Pancreas (tissue), 10 donors: ENCODE measurements around the gene TXNDC11. TPM values are rescaled to one million over a fixed set of nuclear protein-coding genes. Genes with fewer than 3 reads are reported as not detected.

Experiments
- ATAC-seq, 4 donors: fragments of 200-7000 bp; cut with Tn5 transposase; one replicate each; pipeline versions ENCODE4 v1.8.0 to v1.9.1; 2020; ENCODE audit warnings: mild to moderate bottlenecking in 4 of 4, moderate library complexity in 4 of 4
- DNase-seq, 6 donors: peaks; one replicate each; pipeline ENCODE4 v3.0.0-alpha.2; 2020
- FAIRE-seq: peaks from 2 replicates; lab custom pipeline; 2012; peaks lifted over from hg19 to GRCh38; lab: Jason Lieb, UNC
- H3K27ac ChIP-seq, 4 donors: fragments of 200-600 bp; sonication (generic); 1 replicate in 3 of 4; 2 replicates in 1 of 4; pipeline versions ENCODE4 v1.5.0 to v1.8.0; 2020
- H3K27me3 ChIP-seq, 4 donors: fragments of 200-600 bp; one replicate each; pipeline ENCODE4 v1.8.0; 2021
- H3K36me3 ChIP-seq, 3 donors: fragments of 200-600 bp; sonication (generic) in 1 of 3; one replicate each; pipeline versions ENCODE4 v1.5.0 to v1.8.0; 2020 to 2021
- H3K4me1 ChIP-seq, 3 donors: fragments of 200-600 bp; one replicate each; pipeline ENCODE4 v1.8.0; 2021
- H3K4me3 ChIP-seq, 4 donors: fragments of 200-600 bp; sonication (generic) in 2 of 4; one replicate each; pipeline versions ENCODE4 v1.5.0 to v1.8.0; 2020 to 2021
- H3K9me3 ChIP-seq, 4 donors: fragments of 200-600 bp; one replicate each; pipeline ENCODE4 v1.8.0; 2021
- WGBS, 2 donors: extraction: QIAGEN DNeasy Blood & Tissue Kit; methylation state at CpG; one replicate each; pipeline ENCODE4 v1.1.7; 2013; 5-methylcytosine and 5-hydroxymethylcytosine counted together
- intact Hi-C, 3 donors: fragments of 100-400 bp; cut with DNase I; formaldehyde crosslinking; loops; one replicate each; pipeline versions ENCODE4 v1.11.1 to v1.14.2; 2022
- polyA plus RNA-seq, 2 donors: library from polyadenylated mRNA; stranded (reverse); fragments of 200-250 nt; gene quantifications; one replicate each; pipeline ENCODE4 v1.2.3, GENCODE V29; 2013
- total RNA-seq, 6 donors: library from RNA; stranded (reverse); fragmentation: NEBNext Ultra II Directional in 4 of 6; extraction: Animal tissue kit (Norgen Biotek cat#: 25700) in 4 of 6; gene quantifications; one replicate each; pipeline versions ENCODE4 v1.2.1 to v1.2.4, GENCODE V29; 2021 to 2023
- TF ChIP-seq, protein P1 (sequence below), 4 donors: fragments of 200-600 bp; sonication (generic) in 3 of 4; IDR thresholded peaks; one replicate each; pipeline versions ENCODE4 v1.5.0 to v1.8.0; 2021; ENCODE audit warnings: antibody characterized with exemption in 4 of 4
- donor health status: healthy with polysubstance abuse.
- donor health status: DM: no; HTN: no; CAD: no; lungs with moderate emphysema.
- donor health status: DM: no; HTN: no; CAD: no.
- donor health status: control.
- donor health status: control.
- donor health status: Bipolar disorder and iron deficiency.
- donor health status: DM: yes; HTN: yes; CAD: no.
- donor health status: DM: no; HTN: no; CAD: no.
- donor health status: DM: no; HTN: no; CAD: no.
- donor health status: DM: yes; HTN: yes; CAD: no.

TXNDC11 gene
- total and polyA plus RNA-seq, 8 donors = 28.1 to 80.8 (median 37.1) TPM

DNA sequence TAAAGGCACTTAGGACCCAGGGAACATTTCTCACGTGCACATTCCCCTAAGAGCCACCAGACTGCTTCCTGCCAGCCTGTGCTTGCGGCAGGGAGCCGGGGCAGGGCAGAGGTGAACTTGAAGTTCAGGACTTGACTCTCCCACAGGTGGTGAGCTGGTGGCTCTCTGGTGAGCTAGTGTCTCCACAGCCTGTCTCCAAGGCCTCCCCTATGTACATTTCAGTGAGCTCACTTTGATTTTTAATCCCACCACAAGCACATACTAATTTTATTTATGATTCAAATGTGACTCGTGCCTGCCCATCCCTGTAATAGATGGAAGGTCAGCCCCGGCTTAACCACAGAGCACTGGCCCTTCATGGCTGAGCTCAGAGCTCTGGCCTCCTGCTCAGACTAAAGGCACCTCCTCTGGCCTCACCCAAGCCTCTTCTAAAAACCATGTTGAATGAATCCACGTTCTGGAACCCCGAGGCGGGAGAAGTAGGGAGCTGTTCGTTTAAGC lies 65.2 kb downstream of the TXNDC11 start:
- no peak overlapping the region for H3K4me3 ChIP-seq
- H3K4me1 ChIP-seq = peaks cover 0 to 43% (median 4%) of the 10 kb centered on the region in 3 donors
- H3K36me3 ChIP-seq = peaks cover 0 to 47% (median 25%) of the 10 kb centered on the region in 3 donors
- H3K27ac ChIP-seq = no peak overlapping the region
- intact Hi-C loops = no loop called here
- no peaks in the 10 kb centered on the region for H3K9me3 ChIP-seq
- DNase-seq (peak in 1 of 6 donors; percentile 11), FAIRE-seq (no peak), ATAC-seq (no peak)
- no peaks in the 10 kb centered on the region for H3K27me3 ChIP-seq
- TF ChIP-seq, protein P1, sequence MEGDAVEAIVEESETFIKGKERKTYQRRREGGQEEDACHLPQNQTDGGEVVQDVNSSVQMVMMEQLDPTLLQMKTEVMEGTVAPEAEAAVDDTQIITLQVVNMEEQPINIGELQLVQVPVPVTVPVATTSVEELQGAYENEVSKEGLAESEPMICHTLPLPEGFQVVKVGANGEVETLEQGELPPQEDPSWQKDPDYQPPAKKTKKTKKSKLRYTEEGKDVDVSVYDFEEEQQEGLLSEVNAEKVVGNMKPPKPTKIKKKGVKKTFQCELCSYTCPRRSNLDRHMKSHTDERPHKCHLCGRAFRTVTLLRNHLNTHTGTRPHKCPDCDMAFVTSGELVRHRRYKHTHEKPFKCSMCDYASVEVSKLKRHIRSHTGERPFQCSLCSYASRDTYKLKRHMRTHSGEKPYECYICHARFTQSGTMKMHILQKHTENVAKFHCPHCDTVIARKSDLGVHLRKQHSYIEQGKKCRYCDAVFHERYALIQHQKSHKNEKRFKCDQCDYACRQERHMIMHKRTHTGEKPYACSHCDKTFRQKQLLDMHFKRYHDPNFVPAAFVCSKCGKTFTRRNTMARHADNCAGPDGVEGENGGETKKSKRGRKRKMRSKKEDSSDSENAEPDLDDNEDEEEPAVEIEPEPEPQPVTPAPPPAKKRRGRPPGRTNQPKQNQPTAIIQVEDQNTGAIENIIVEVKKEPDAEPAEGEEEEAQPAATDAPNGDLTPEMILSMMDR (IDR thresholded peaks at IDR 0.05) = no peak
- WGBS, 2 donors = 77 to 80% methylated on average over 9 of the region's 9 CpGs

DNA sequence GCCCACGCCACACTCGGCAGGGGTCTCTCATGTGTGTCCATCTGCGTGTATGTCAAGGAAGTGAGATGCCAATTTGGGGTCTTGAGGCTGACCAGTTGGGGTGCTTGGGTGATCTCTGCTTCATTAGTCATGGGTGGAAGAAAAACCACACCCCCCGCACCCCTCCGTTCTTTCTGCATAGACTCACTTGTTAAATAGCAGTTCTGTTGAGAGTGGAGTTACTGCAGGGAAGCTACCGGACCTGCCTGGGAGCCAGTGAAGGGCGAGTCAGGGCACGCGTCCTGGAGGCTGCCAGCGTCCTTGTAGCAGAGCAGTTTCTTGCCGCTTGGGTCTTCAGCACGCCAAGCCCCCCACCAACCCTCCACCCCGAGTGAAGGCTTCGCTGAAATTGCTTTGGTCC lies 65.9 kb downstream of the TXNDC11 start:
- H3K9me3 ChIP-seq = no peaks in the 10 kb centered on the region
- H3K27ac ChIP-seq = no peak overlapping the region
- WGBS, 2 donors = 92 to 93% methylated on average over 14 of the region's 14 CpGs
- FAIRE-seq (no peak), DNase-seq (no peak), ATAC-seq (no peak)
- H3K36me3 ChIP-seq = peaks cover 0 to 40% (median 25%) of the 10 kb centered on the region in 3 donors
- H3K4me1 ChIP-seq = peaks cover 0 to 38% (median 4%) of the 10 kb centered on the region in 3 donors
- TF ChIP-seq, protein P1 (IDR thresholded peaks at IDR 0.05) = no peak
- no peak overlapping the region for H3K4me3 ChIP-seq
- H3K27me3 ChIP-seq = no peaks in the 10 kb centered on the region
- intact Hi-C loops = no loop called here

DNA sequence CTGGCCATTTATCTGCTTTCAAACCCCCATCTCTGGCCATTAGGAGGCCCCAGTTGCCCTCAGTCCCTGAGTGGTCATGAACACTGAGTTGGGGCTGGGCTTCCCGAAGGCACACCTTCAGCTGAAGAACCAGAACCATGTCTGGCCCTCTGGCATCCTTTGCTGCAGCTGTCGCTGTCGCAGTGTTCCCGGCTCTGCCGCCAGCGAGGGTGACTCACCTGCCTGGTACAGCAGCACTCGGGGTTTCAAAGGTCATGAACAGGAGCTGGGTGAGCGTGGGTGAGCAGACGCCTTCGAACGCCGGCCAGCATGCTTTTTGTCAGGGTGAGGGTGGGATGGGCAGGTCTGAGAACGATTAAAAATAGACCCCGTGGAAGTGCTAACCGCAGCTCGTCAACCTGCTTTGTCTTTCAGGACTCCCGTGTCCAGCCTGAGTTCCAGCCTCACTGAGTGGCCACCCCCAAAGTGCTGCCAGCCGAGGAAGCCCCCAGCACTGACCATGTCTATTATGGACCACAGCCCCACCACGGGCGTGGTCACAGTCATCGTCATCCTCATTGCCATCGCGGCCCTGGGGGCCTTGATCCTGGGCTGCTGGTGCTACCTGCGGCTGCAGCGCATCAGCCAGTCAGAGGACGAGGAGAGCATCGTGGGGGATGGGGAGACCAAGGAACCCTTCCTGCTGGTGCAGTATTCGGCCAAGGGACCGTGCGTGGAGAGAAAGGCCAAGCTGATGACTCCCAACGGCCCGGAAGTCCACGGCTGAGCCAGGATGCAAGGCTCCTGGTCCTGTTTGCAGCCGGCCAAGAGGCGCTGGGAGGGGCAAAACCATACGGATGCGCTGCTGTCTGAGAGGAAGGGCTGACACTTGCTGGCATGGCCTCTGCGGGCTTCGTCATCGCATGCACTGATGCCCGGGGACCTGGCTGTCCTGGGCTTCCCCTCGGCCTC lies 66.8 kb downstream of the TXNDC11 start:
- peak; percentile 81 to 96 (median 94) for DNase-seq
- 57 to 60% methylated on average over 42 of the region's 42 CpGs for WGBS, 2 donors
- Histone ChIP-seq H3K27me3 (no peaks in the 10 kb centered on the region), H3K27ac (peak overlapping the region in 3 of 4 donors; percentile 27 to 62 (median 61)), H3K4me1 (peaks cover 0 to 33% (median 4%) of the 10 kb centered on the region in 3 donors), H3K9me3 (no peaks in the 10 kb centered on the region), H3K4me3 (no peak overlapping the region), H3K36me3 (peaks cover 0 to 40% (median 20%) of the 10 kb centered on the region in 3 donors)
- intact Hi-C loops = no loop called here
- no peak for FAIRE-seq
- TF ChIP-seq, protein P1 (IDR thresholded peaks at IDR 0.05) = no peak
- peak; percentile 88 to 91 (median 89) for ATAC-seq

- H3K27me3 ChIP-seq = no peaks in the 10 kb centered on the region
- WGBS, 2 donors = 51 to 60% methylated on average over 15 of the region's 15 CpGs
- TF ChIP-seq, protein P1 (IDR thresholded peaks at IDR 0.05) = no peak
Observed at GRCh38 chr16:11674818-11675560, 67.7 kb downstream of the TXNDC11 start.

More at GRCh38 chr16:11674818-11675560, 67.7 kb downstream of the TXNDC11 start:
- Histone ChIP-seq H3K36me3 (peaks cover 0 to 37% (median 20%) of the 10 kb centered on the region in 3 donors), H3K4me3 (no peak overlapping the region), H3K4me1 (peaks cover 0 to 25% (median 10%) of the 10 kb centered on the region in 3 donors), H3K27ac (peak overlapping the region in 3 of 4 donors; percentile 27 to 62 (median 61)), H3K9me3 (no peaks in the 10 kb centered on the region)
- no peak for FAIRE-seq
- peak in 2 of 4 donors; percentile 1 to 3 for ATAC-seq
- DNase-seq = peak in 2 of 6 donors; percentile 47 to 65
- intact Hi-C loops = no loop called here
